HL-60/S4 treated with phorbol 12-myristate 13-acetate at 8.2 ng/mL for 4 days and 3 days (cell line): ENCODE data around the gene FN1.

ENCODE experiments used
- in situ Hi-C: fragments of 300-500 bp; cut with MboI; formaldehyde crosslinking; loops from 2 replicates; pipeline ENCODE4 v1.15.0; 2022; ENCODE audit warnings: low sequenced_read_pairs

Gene FN1

DNA sequence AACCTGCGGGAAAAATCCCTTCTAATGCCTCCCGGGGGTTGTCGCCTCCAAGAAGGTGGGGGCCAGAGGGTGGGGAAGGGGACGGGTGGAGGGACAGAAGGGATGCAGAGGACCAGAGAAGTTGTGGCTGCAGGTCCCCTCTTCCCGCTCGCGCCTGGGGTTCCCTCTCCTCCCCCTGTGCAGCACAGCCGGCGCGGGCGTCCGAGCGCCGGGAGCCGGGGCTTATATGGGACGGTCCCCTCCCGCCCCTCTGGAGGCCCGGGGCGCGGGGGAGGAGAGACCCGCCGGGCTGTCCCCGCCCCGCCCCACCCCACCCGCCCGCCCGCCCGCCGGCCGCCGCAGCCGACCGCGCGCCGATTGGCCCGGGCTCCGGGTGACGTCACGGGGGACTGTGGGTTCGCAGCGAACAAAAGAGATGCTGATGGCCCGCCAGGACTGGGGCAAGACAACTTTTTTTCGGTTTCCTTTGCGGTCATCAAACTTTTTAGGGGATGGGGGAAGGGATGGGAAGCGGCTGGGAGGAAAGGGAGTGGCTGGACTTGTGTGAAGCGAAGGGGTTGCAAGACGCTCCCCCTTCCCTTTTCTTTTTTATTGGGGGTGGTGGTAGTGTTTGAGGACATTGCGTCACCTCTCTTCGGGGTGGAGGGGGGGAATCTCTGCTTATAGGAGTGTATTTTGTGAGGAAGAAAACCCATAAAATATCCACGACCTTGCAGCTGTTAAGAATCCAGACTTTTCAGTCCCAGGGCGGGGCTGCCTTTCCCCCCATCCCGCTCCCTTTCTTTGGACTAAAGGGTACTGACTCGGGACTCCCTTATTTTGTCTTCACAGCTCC, at the start of gene FN1:
FN1 (minus strand) TSS at position 199 of the 835 bp plus-strand sequence. CDS start 266 bp downstream, outside the sequence.
- in situ Hi-C loops = no loop called here

DNA sequence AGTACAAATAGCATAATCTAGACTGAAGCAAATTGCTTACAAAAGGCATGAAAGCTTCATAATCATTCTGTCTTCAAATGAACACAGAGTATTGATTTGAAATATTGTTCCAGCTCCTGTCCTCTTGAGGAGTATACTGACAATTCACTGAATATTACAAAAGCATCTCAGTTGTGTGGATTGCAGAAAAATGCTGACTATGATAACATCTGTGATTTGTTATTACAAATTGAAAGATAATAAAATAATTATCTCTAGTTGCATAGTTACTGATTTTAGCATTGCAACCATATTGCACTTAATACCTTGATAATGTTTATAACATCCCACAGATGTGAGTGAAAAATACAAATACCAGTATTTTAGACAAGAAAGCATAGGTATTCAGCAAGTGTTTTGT, 49.2 kb upstream of the FN1 start:
- in situ Hi-C loops = no loop called here

DNA sequence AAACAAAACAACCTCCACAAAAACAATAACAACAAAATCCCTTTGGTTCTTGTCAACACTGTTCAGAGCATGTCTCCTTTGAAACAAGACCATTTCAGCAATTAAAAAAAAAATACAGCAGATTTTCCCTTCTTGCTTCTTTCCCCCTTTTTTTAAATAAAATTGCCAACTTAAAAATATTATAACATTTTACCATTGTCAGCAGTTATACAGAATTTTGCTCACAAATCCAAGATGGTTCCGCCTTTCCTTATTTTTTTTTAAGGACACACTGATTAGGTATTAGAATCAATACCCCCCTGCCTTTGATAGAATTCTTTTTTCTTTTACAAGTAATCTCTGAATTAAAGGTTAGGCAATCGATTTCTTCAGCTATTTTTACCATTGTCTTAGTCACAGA, 48.7 kb upstream of the FN1 start:
- in situ Hi-C loops = no loop called here

GRCh38 chr2:215483431-215483830, 47.6 kb upstream of the FN1 start:
- in situ Hi-C loops = no loop called here

GRCh38 chr2:215479536-215480240, 43.8 kb upstream of the FN1 start:
- in situ Hi-C loops = no loop called here

DNA sequence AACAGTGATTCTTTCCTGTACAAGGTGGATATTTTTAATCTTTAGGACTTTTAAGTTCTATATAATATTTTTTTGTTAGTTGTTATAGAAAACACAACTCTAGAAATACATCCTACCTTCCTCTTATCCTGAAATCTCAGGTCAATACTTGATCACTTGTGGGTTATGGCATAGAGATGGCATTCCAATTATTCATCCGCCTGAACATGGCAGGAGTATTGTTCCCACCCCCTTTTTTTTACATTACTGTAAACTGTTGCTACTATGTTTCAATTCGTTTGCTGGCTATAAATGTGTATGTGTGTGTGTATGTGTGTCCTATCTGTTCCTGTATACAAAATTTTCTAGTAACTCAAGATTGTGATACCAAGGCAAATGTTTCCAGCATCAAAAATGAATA, 43.3 kb upstream of the FN1 start:
- in situ Hi-C loops = no loop called here

DNA sequence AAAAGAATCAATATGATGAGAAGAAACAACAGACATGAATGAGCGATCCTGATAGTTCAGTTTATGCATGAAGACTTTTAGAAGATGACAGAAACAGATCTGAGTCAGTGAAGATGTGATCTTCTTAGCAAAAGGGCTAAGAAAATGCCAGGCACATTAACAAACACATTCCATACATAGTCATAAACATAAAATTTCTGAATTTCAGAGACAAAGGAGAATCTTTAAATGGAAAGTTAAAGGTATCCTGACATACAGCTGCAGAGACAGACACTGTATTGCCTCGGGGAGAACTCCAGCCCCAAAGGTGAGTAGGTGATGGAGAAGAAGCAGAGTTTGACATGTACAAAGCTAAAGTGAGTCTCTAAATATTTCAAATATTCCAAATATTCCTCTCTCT, 40.6 kb upstream of the FN1 start:
- in situ Hi-C loops = no loop called here

DNA sequence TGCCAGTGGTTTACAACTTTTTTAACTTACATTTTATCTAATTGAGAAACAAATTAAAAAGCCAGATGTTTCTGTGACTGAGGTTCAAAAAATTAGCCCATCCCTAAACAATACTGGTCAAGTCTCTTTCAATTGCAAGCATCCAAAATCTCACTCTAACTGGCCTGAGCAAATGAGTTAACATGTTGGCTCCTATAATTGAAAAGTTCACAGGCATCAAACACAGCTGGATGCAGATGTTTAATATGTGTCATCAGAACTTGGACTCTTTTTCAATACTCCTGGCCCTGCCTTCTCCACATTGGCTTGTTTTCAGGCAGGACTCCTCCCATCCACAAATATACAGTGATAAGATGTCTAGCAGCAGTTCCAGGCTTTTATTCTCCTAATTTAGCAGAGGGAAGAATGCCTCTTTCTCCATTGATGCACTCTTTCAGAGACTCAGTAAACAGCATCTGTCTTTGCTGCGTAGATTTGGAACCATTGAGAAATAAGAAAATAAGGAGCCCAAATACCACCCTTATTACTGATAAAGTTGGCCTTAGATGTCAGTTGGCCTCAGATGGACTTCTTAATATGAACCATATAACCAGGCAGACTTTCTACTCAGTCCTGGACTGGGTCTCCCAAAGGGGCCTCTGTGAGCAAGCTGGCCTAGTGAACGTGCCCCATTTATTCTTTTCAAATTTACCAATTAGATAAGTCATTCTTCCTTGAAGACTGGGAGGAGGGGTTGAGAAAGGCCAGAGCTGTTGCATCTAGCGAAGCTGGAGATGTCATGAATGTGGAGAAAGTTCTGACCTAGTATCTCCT, 30.4 kb upstream of the FN1 start:
- in situ Hi-C loops = no loop called here

- in situ Hi-C loops = no loop called here
These were observed 29.4 kb upstream of the FN1 start for GRCh38 chr2:215465256-215465655.

DNA sequence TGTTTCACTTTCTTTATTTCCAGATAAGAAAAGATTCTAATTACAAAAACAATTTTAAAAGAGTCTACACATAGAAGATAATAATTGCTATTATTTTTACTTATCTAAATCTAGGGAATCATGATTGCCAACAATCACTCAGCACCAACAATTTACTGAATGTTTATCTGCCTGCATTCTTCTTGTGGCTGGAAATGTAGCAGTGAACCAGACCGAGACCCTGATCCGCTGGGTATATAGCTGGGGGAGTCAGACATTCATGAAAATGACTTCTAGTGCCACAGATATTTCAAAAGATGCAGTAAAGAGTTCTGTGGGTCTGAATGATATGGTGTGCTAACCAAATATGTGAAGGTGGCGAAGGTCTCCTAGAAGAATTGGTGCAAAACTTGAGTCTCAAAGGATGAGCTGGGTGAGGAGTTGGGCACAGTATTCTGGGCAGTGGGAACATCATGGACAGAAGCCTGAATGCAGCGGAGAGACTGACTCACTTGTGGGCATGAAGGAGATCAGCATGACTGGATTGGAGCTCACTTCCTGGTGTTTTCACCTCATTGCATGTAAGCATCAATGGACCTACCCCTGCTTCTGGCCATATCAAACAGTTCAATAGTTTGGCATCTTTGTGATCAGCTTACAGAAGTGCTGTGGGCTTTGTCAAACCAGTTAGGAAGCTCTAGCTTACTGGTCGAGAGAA, 26.1 kb upstream of the FN1 start:
- in situ Hi-C loops = no loop called here

GRCh38 chr2:215460682-215461382, 25.0 kb upstream of the FN1 start:
- in situ Hi-C loops = no loop called here

DNA sequence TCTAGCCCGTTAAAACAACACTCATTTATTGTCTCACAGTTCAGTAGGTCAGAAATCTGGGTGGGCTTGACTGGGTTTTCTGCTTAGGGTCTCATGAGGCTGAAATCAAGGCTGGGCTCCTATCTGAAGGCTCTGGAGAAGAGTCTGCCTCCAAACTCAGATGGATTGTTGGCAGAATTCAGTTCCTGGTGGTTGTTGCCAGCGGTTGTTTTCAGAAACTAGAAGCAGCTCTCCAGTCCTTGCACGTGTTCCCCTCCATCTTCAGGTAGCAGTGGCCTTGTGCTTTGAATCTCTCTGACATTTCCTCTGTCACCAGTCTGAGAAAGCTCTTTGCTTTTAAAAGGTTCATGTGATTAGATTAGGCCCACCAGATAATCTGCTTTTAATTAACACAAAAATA, 20.1 kb upstream of the FN1 start:
- in situ Hi-C loops = loop anchor here (10.0 kb wide), 1 partner anchor 369 kb away; no protein-coding TSS in a partner anchor

- in situ Hi-C loops = loop anchor here (10.0 kb wide), 1 partner anchor 370 kb away; no protein-coding TSS in a partner anchor
These were observed 18.8 kb upstream of the FN1 start for GRCh38 chr2:215454519-215455246.

DNA sequence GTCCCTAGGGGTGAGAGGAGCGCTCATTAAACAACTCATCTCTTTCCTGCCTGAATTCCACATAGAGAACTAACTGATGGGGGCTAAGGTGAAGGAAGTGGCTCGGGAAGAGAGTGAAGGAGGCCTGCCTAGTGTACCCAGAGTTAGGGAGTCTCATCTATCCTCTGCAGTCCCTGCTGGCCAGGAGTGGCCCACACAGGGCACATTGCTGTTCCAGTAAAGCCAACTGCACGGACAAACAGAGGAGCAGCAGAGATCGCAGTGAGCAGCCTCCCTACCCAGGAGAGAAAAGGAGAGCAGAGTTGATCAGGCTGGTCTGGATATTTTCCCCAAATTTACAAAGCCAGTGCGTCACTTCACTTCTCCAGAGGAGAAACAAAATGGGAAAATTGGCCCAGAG, 16.9 kb upstream of the FN1 start:
- in situ Hi-C loops = loop anchor here (10.0 kb wide), 1 partner anchor 372 kb away; no protein-coding TSS in a partner anchor

DNA sequence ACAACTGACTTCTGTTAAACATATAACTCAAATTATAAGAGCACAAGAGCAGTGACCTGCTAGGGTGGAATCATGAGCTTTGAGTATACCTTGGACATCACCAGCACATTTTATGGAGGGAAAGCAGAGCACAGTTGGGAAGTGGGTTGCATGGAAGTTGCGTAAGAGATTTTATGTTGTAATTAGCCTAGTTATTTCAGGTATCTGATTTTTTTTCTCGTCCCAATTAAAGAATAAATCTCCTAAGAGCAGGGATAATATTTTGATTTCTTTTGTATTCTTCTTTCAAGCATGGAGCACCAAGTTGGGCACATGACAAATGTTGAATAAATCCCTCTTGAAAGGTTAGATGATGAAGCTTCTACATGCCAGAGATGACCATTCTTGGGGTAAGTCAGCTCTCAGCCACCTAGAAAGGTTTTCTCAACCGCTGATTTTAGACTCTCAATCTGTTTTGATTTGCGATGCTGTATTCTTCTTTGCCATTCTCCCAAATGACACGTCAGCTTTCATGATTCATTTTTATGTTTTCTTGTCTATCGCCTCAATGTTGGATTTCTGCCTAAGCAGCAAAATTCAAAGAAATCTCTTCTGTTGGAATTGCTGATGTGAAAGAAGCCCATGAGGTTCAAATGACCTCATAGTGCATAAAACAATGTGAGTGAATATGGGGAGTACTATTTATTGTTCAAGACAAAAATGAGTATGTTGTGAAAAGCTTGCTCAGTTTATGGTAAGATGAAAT, 15.3 kb upstream of the FN1 start:
- in situ Hi-C loops = loop anchor here (10.0 kb wide), 1 partner anchor 374 kb away; no protein-coding TSS in a partner anchor

DNA sequence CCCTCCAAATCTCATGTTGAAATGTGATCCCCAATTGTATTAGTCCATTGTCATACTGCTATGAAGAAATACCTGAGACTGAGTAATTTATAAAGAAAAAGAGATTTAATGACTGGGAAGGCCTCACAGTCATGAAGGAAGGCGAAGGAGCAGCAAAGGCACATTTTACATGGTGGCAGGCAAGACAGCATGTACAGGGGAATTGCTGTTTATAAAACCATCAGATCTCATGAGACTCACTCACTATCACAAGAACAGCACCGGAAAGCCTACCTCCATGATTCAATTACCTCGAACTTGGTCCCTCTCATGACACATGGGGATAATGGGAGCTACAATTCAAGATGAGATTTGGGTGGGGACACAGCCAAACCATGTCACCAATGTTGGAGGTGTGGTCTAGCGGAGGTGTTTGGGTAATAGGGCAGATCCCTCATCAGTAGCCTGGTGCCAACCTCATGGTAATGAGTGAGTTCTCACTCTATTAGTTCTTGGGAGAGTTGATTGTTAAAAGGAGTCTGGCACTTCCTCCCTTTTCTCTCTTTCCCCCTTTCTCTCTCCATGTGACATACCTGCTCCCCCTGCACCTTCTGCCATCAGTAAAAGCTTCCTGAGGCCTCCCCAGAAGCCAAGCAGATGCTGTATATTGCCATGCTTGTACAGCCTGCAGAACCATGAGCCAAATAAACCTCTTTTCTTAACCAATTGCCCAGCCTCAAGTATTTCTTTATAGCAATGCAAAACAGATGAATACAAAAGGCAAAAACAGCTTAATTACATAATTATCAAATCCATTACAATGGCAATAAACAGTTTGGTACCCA, 14.5 kb upstream of the FN1 start:
- in situ Hi-C loops = loop anchor here (10.0 kb wide), 1 partner anchor 374 kb away; no protein-coding TSS in a partner anchor

GRCh38 chr2:215447673-215448081, 11.8 kb upstream of the FN1 start:
- in situ Hi-C loops = no loop called here

DNA sequence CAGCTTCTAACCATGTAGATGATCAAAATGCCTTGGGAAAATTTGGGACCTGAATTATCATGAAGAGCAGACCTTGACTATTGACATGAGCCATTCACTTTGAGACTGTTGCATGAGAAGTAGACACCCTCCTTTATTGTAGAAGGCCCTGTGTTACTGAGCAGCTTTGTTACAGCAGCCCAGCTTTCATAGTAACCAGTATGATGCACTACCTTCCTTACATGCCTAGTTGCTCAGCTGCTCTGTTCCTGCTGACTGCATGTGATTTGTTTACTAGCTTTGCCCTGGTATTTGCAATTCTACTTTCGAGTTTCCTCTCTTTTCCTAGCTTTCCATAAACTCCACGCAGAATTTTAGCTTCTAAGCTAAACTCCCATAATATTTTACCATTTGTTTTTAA, 11.2 kb upstream of the FN1 start:
- in situ Hi-C loops = no loop called here
